Stimulated activated CD4-positive, alpha-beta T cell treated with anti-CD3 and anti-CD28 coated beads, Interleukin-2, amount 100 ng/mL, for 24 hours (primary cell): ENCODE data around the gene CD4.
"Not testable (repeated sequence)": the region's sequence is repeated elsewhere in the genome, so short reads cannot be mapped to it uniquely, and the experiment has no call there.

Source experiments
- DNase-seq, 2 donors: peaks; one replicate each; pipeline ENCODE4 v3.0.0-alpha.2; 2020

Gene CD4

DNA sequence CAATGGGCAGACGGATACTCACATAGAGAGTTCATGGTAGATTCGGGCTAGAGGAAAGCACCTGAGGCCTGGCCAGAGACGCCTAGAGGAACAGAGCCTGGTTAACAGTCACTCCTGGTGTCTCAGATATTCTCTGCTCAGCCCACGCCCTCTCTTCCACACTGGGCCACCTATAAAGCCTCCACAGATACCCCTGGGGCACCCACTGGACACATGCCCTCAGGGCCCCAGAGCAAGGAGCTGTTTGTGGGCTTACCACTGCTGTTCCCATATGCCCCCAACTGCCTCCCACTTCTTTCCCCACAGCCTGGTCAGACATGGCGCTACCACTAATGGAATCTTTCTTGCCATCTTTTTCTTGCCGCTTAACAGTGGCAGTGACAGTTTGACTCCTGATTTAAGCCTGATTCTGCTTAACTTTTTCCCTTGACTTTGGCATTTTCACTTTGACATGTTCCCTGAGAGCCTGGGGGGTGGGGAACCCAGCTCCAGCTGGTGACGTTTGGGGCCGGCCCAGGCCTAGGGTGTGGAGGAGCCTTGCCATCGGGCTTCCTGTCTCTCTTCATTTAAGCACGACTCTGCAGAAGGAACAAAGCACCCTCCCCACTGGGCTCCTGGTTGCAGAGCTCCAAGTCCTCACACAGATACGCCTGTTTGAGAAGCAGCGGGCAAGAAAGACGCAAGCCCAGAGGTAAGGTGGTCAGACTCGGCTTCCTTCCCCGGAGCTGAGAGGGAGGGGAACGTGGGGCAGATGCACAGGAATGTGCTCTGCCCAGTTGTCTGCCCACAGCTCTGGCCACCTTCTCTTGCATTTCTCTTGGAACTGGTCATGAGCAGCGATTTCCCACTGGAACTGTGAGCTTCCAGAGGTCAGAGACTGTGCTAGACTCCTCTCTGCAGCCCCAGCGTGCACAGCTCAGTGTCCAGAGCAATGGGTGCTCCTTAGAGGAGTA is at the start of gene CD4:
Gene CD4, plus strand, starts transcription at position 557 of the 953 bp plus-strand sequence. CDS start 10,611 bp downstream, outside the sequence.
- peak; percentile 80 to 90 for DNase-seq

GRCh38 chr12:6742080-6742479 is 47.2 kb upstream of the CD4 start:
- DNase-seq: not testable (repeated sequence)

GRCh38 chr12:6742834-6743233 is 46.5 kb upstream of the CD4 start:
- no peak for DNase-seq

GRCh38 chr12:6743300-6743699 is 46.0 kb upstream of the CD4 start:
- not testable (repeated sequence) for DNase-seq

DNA sequence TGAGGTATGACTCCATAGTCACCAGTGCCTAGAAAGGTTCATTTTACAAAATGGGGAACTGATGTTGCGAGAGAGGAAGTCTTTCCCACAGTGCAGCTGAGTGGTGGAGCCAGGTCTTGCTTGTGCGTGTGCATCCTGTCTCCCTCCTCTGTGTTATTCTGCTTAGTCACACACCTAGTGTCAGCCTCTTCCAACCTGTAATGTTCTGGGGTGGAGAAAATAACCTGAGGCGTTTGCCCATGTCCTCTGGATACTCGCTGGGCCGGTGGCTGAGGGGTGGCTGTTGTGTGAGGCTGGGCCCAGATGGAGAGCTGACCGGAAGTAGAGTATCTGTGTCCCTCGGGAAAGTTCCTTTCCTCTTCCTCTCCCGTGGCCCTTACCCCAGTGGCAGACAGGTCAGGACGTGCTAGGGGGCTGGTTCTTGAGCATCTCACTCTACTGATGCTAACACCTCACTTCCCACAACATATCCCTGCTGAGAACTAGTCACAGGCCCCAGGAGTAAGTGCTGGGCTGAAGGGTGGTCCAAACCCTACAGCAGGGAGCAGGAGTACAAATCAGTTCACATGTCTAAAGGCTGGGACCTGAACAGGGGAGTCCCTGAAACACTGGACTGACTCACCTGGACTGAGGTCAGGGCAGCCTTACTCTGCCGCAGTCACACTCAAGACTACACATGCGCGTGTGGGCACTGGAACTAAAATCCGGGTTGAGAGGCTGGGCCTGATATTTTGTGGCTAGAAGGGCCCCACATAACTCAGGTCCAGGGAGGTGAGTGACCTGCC is 43.4 kb upstream of the CD4 start:
- DNase-seq: no peak

- no peak for DNase-seq
Observed at GRCh38 chr12:6747216-6747615, 42.1 kb upstream of the CD4 start.

- DNase-seq: no peak
Observed at GRCh38 chr12:6748761-6749160, 40.6 kb upstream of the CD4 start.

DNA sequence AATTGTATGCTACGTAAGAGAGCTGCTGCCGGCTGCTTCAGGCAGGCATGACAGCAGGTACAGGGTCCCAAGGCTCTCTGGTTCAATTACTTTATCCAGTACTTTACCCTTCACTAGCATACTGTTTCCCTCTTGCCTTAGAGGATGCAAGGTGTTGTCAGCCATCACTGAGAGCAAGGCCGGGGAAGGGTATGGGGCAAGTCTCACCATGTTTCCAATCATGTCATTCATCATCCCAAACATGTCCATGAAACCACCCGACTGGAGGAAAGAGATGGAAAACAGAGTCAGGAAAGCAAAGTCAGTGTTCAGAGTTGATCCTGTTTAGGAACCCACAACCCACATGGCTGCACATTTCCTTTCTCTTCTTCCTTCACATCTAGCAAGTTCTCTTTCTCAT is 38.8 kb upstream of the CD4 start:
- no peak for DNase-seq

- no peak for DNase-seq
Observed at GRCh38 chr12:6751767-6752166, 37.6 kb upstream of the CD4 start.

GRCh38 chr12:6752167-6752920 is 37.0 kb upstream of the CD4 start:
- peak; percentile 40 to 48 for DNase-seq

GRCh38 chr12:6752921-6753771 is 36.2 kb upstream of the CD4 start, which contains the start of gene MLF2:
Gene MLF2 (minus strand): TSS chr12:6753141. CDS start chr12:6752334, 807 bp downstream.
- DNase-seq: peak; percentile 98 to 99

DNA sequence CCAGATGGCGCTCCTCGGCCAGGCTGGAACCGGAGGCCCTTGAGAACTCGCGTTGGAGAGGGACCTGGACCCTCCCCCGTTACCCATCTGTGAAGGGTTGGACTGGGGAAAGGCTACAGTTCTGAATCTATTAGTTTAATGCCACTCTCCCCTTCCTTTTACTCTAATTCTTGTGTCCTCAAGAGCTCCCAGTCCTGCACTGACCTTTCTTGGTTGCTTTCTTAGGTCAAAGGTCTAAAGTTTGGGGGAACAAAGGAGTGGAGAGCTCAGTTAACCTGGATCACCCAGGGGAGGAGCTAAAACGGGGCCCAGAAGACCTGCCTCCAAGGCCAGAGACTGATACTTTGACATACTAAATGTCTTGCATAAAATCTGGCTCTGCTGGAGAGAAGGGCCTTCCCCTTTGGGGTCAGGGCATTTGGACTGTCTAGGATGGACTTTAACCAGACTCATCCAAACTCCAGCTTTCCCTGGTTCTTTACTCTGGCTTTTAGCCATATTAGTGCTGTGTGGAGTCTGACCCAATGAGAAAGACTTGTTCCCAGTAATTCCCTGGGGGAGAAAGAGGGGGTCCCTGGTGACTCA is 35.5 kb upstream of the CD4 start:
- no peak for DNase-seq

DNA sequence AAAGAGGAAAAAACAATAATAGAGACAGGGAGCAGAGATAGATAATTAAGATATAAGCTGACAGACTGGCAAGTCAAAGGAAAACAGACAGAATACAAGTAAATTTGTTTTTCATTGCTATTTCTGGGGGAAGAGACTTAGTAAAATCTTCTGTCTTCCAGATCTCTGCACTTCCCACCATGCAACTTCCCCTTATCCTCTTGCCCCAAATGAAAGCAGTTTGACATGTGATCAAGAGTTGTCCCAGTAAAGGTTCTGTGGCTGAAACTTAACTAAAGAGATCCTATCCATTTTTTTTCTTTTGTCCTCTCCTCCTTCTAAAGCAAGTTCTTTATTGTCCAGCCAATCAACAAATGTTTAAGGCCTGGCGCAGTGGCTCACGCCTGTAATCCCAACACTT is 34.9 kb upstream of the CD4 start:
- no peak for DNase-seq

GRCh38 chr12:6757028-6757690 is 32.2 kb upstream of the CD4 start:
- DNase-seq: no peak

GRCh38 chr12:6758506-6759095 is 30.7 kb upstream of the CD4 start:
- no peak for DNase-seq

- DNase-seq: no peak
Observed at GRCh38 chr12:6759741-6760140, 29.6 kb upstream of the CD4 start.

DNA sequence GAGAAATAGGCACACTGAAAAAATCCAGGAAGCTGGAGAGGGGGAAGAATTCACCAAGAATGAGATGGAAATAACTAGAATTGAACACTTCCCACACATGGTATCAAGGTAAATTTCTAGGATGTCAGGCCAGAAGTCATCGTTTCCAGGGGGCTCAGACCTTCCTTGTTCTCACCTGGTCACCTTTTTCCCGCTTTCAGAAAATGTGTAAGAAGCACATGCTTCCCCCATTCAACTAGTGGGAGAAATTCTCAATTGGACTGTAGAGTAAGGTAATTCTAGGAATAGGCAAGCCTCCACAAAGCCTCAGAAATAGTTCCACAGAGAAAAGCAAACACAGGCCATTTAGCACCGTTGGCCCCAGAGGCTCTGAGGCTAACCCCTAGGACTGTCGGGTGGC is 25.9 kb upstream of the CD4 start:
- DNase-seq: no peak

- DNase-seq: peak; percentile 32 to 49
Observed at GRCh38 chr12:6764011-6764828, 25.1 kb upstream of the CD4 start.

- DNase-seq: no peak
Observed at GRCh38 chr12:6765048-6765633, 24.2 kb upstream of the CD4 start.
